ENCODE measurements around the gene BACH1. TPM values are rescaled to one million over a fixed set of nuclear protein-coding genes. Genes with fewer than 3 reads are reported as not detected.

BACH1 gene
- total and polyA plus RNA-seq, 2 of the 8 experiments (the other 6 are each of a cell fraction or from before 2014, with no cell fraction given) = 6.9 to 50.7 TPM

- TF ChIP-seq PHF8 (conservative IDR thresholded peaks at IDR 0.05; ENCODE audit: low read depth, low read length) = no peak
- no peak for TF ChIP-seq EZH2 (IDR thresholded peaks at IDR 0.05; ENCODE audit: low read depth, low read length, severe bottlenecking)
- TF ChIP-seq TAF7 (optimal IDR thresholded peaks at IDR 0.05; ENCODE audit: borderline replicate concordance, low read depth, low read length) = no peak
- no peak for TF ChIP-seq CHD7 (IDR thresholded peaks at IDR 0.05; ENCODE audit: insufficient replicate concordance, low read length)
- no peak for TF ChIP-seq TEAD4 (IDR thresholded peaks at IDR 0.05; ENCODE audit: low read depth, low read length)
- no peak for TF ChIP-seq CBX8 (IDR thresholded peaks at IDR 0.05; ENCODE audit: borderline replicate concordance, low read depth, low read length)
- TF ChIP-seq GABPA (IDR thresholded peaks at IDR 0.05; ENCODE audit: borderline replicate concordance, insufficient read depth, low read length) = no peak
- no peak for TF ChIP-seq YY1 (IDR thresholded peaks at IDR 0.05; ENCODE audit: low read depth, low read length)
Measured at GRCh38 chr21:29287383-29287782, 11.3 kb upstream of the BACH1 start (continued).

Measured in H1 (cell line).